ENCODE results near the gene EARS2.

The EARS2 gene

GRCh38 chr16:23478566-23478965 is 78.6 kb downstream of the EARS2 start:
- Histone ChIP-seq H3K4me3 (ENCODE audit: insufficient read length, low read depth) (no peak overlapping the region), H3K9me3 (ENCODE audit: insufficient read depth, low read length) (no peaks in the 10 kb centered on the region), H3K4me1 (ENCODE audit: insufficient read depth, insufficient read length) (no peaks in the 10 kb centered on the region), H3K9ac (ENCODE audit: insufficient read length, low read depth) (no peak overlapping the region), H3K27me3 (ENCODE audit: insufficient read depth, insufficient read length) (no peaks in the 10 kb centered on the region), H3K36me3 (ENCODE audit: insufficient read depth, insufficient read length, low read length) (peaks cover 92% of the 10 kb centered on the region)
- TF ChIP-seq SUZ12 (IDR thresholded peaks at IDR 0.05; ENCODE audit: extremely low read depth, insufficient read depth, insufficient read length) (no peak), YY1 (IDR thresholded peaks at IDR 0.05; ENCODE audit: insufficient read depth, insufficient read length) (no peak), ZNF274 (IDR thresholded peaks at IDR 0.05; ENCODE audit: low read depth, low read length) (no peak)
- DNase-seq (ENCODE audit: low read depth, low spot score): no peak

- DNase-seq (ENCODE audit: low read depth, low spot score): no peak
- Histone ChIP-seq H3K27me3 (ENCODE audit: insufficient read depth, insufficient read length) (no peaks in the 10 kb centered on the region), H3K9me3 (ENCODE audit: insufficient read depth, low read length) (no peaks in the 10 kb centered on the region), H3K4me1 (ENCODE audit: insufficient read depth, insufficient read length) (no peaks in the 10 kb centered on the region), H3K36me3 (ENCODE audit: insufficient read depth, insufficient read length, low read length) (peaks cover 88% of the 10 kb centered on the region), H3K4me3 (ENCODE audit: insufficient read length, low read depth) (no peak overlapping the region), H3K9ac (ENCODE audit: insufficient read length, low read depth) (no peak overlapping the region)
- no peak for TF ChIP-seq SUZ12 (IDR thresholded peaks at IDR 0.05; ENCODE audit: extremely low read depth, insufficient read depth, insufficient read length)
- no peak for TF ChIP-seq YY1 (IDR thresholded peaks at IDR 0.05; ENCODE audit: insufficient read depth, insufficient read length)
- no peak for TF ChIP-seq ZNF274 (IDR thresholded peaks at IDR 0.05; ENCODE audit: low read depth, low read length)
Measured at GRCh38 chr16:23476289-23476688, 80.9 kb downstream of the EARS2 start.
